Measurements from ENCODE around the gene SNTG2. TPM values are rescaled to one million over a fixed set of nuclear protein-coding genes. Genes with fewer than 3 reads are reported as not detected.
"Not testable (repeated sequence)": the region's sequence is repeated elsewhere in the genome, so short reads cannot be mapped to it uniquely, and the experiment has no call there.

Gene SNTG2
- polyA plus RNA-seq, 1 experiment = 0.06 TPM

GRCh38 chr2:1377473-1377872 lies 426.8 kb downstream of the SNTG2 start:
- ChIA-PET CTCF (no interaction called here), POLR2A (no interaction called here)
- Histone ChIP-seq H3K9me3 (ENCODE audit: control insufficient read depth, insufficient read depth, low read length) (peaks cover 41% of the 10 kb centered on the region), H3K27ac (ENCODE audit: low read depth, low read length) (no peak overlapping the region), H3K4me3 (ENCODE audit: low read depth, low read length) (no peak overlapping the region), H3K27me3 (ENCODE audit: control insufficient read depth, insufficient read depth, low read length) (no peaks in the 10 kb centered on the region)
- DNase-seq (ENCODE audit: low read depth, low spot score) = no peak
- no peak for TF ChIP-seq CTCF (IDR thresholded peaks at IDR 0.05; ENCODE audit: low read depth, low read length)

- TF ChIP-seq CTCF (IDR thresholded peaks at IDR 0.05; ENCODE audit: low read depth, low read length) = no peak
- CTCF ChIA-PET = no interaction called here
- no peak overlapping the region for H3K4me3 ChIP-seq (ENCODE audit: low read depth, low read length)
These were observed 428.0 kb downstream of the SNTG2 start for GRCh38 chr2:1378456-1379150.

GRCh38 chr2:1381644-1382043 lies 431.0 kb downstream of the SNTG2 start:
- Histone ChIP-seq H3K4me3 (ENCODE audit: low read depth, low read length) (no peak overlapping the region), H3K27ac (ENCODE audit: low read depth, low read length) (no peak overlapping the region), H3K27me3 (ENCODE audit: control insufficient read depth, insufficient read depth, low read length) (no peaks in the 10 kb centered on the region), H3K9me3 (ENCODE audit: control insufficient read depth, insufficient read depth, low read length) (peaks cover 27% of the 10 kb centered on the region)
- no peak for TF ChIP-seq CTCF (IDR thresholded peaks at IDR 0.05; ENCODE audit: low read depth, low read length)
- ChIA-PET CTCF (no interaction called here), POLR2A (no interaction called here)
- DNase-seq (ENCODE audit: low read depth, low spot score) = no peak

More at GRCh38 chr2:1378456-1379150, 428.0 kb downstream of the SNTG2 start:
- Histone ChIP-seq H3K27me3 (ENCODE audit: control insufficient read depth, insufficient read depth, low read length) (no peaks in the 10 kb centered on the region), H3K9me3 (ENCODE audit: control insufficient read depth, insufficient read depth, low read length) (peaks cover 40% of the 10 kb centered on the region), H3K27ac (ENCODE audit: low read depth, low read length) (no peak overlapping the region)
- DNase-seq (ENCODE audit: low read depth, low spot score) = no peak
- POLR2A ChIA-PET = no interaction called here

DNA sequence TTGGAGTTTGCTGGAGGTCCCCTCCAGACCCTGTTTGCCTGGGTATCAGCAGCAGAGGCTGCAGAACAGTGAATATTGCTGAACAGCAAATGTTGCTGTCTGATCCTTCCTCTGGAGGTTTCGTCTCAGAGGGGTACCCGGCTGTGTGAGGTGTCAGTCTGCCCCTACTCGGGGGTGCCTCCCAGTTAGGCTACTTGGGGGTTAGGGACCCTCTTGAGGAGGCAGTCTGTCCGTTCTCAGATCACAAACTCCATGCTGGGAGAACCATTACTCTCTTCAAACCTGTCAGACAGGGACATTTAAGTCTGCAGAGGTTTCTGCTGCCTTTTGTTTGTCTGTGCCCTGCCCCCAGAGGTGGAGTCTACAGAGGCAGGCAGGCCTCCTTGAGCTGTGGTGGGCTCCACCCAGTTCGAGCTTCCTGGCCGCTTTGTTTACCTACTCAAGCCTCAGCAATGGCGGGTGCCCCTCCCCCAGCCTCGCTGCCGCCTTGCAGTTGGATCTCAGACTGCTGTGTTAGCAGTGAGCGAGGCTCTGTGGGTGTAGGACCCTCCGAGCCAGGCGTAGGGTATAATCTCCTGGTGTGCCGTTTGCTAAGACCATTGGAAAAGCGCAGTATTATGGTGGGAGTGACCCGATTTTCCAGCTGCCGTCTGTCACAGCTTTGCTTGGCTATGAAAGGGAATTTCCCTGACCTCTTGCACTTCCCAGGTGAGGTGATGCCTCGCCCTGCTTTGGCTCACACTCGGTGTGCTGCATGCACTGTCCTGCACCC lies 437.5 kb downstream of the SNTG2 start:
- H3K27ac ChIP-seq (ENCODE audit: low read depth, low read length); H3K27me3 ChIP-seq (ENCODE audit: control insufficient read depth, insufficient read depth, low read length); CTCF ChIA-PET; H3K4me3 ChIP-seq (ENCODE audit: low read depth, low read length); DNase-seq (ENCODE audit: low read depth, low spot score); H3K9me3 ChIP-seq (ENCODE audit: control insufficient read depth, insufficient read depth, low read length); POLR2A ChIA-PET: not testable (repeated sequence)

GRCh38 chr2:1390118-1390517 lies 439.5 kb downstream of the SNTG2 start:
- DNase-seq (ENCODE audit: low read depth, low spot score); H3K27ac ChIP-seq (ENCODE audit: low read depth, low read length); POLR2A ChIA-PET; H3K4me3 ChIP-seq (ENCODE audit: low read depth, low read length); CTCF ChIA-PET; H3K27me3 ChIP-seq (ENCODE audit: control insufficient read depth, insufficient read depth, low read length): not testable (repeated sequence)
- H3K9me3 ChIP-seq (ENCODE audit: control insufficient read depth, insufficient read depth, low read length) = peaks cover 12% of the 10 kb centered on the region

- H3K27me3 ChIP-seq (ENCODE audit: control insufficient read depth, insufficient read depth, low read length) = no peaks in the 10 kb centered on the region
- H3K4me3 ChIP-seq (ENCODE audit: low read depth, low read length) = no peak overlapping the region
- DNase-seq (ENCODE audit: low read depth, low spot score) = no peak
- H3K27ac ChIP-seq (ENCODE audit: low read depth, low read length) = no peak overlapping the region
- CTCF ChIA-PET = no interaction called here
- H3K9me3 ChIP-seq (ENCODE audit: control insufficient read depth, insufficient read depth, low read length) = peaks cover 26% of the 10 kb centered on the region
- no peak for TF ChIP-seq CTCF (IDR thresholded peaks at IDR 0.05; ENCODE audit: low read depth, low read length)
- POLR2A ChIA-PET = no interaction called here
These were observed 442.7 kb downstream of the SNTG2 start for GRCh38 chr2:1393321-1393720.
